AG04449 (cell line): ENCODE measurements around the gene PRKN.
"Not testable (repeated sequence)": the region's sequence is repeated elsewhere in the genome, so short reads cannot be mapped to it uniquely, and the experiment has no call there.

ENCODE experiments used
- CTCF ChIA-PET: fragments of 350-600 bp; formaldehyde crosslinking; extraction: SDS; loops from one replicate; lab custom pipeline; 2021; ENCODE audit warnings: antibody characterized with exemption; lab: Yijun Ruan, JAX
- POLR2A ChIA-PET: fragments of 400-600, 350-600 bp; formaldehyde crosslinking; extraction: SDS; loops from one replicate; lab custom pipeline; 2020; ENCODE audit warnings: antibody characterized with exemption, inconsistent platforms; lab: Yijun Ruan, JAX
- DNase-seq: peaks from one replicate; pipeline ENCODE4 v3.0.0-alpha.2; 2010; ENCODE audit warnings: low read depth, low spot score
- H3K4me3 ChIP-seq: 2 replicates; pipeline ENCODE4 v1.5.1; 2011; ENCODE audit warnings: low read depth, mild to moderate bottlenecking, control low read depth, low read length
- TF ChIP-seq, protein P1 (sequence below): IDR thresholded peaks from one replicate; pipeline ENCODE4 v1.5.1; 2011; ENCODE audit warnings: mild to moderate bottlenecking, moderate library complexity, low read length, control low read depth, inconsistent platforms; ENCODE audit not compliant: insufficient read depth; ENCODE audit errors: missing control alignments

Gene PRKN

DNA sequence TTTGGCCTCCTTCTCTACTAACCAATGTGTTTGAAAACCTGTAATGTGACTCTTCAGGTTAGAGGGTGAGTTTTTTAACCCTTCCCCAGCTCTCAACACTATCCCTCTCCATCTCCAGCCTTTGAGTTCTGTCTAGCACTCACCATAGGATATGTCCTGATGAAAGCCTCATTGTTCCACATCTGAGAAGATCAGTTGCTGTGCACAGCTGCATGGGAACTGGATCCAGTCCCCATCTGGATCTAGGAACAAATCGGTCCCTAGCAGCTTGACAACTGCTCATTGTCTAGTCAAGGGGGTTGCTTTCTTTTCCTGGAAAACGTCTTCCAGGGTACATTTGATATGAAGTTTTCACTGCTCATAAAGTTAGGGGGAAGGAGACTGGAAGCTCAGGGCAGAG is 1408.3 kb downstream of the PRKN start:
- TF ChIP-seq, protein P1, sequence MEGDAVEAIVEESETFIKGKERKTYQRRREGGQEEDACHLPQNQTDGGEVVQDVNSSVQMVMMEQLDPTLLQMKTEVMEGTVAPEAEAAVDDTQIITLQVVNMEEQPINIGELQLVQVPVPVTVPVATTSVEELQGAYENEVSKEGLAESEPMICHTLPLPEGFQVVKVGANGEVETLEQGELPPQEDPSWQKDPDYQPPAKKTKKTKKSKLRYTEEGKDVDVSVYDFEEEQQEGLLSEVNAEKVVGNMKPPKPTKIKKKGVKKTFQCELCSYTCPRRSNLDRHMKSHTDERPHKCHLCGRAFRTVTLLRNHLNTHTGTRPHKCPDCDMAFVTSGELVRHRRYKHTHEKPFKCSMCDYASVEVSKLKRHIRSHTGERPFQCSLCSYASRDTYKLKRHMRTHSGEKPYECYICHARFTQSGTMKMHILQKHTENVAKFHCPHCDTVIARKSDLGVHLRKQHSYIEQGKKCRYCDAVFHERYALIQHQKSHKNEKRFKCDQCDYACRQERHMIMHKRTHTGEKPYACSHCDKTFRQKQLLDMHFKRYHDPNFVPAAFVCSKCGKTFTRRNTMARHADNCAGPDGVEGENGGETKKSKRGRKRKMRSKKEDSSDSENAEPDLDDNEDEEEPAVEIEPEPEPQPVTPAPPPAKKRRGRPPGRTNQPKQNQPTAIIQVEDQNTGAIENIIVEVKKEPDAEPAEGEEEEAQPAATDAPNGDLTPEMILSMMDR, result no peak
- ChIA-PET CTCF (interaction anchor here (1.0 kb wide), 1 partner anchor 52 kb away, joined by 3 read pairs; no protein-coding TSS in a partner anchor), POLR2A (no interaction called here)

DNA sequence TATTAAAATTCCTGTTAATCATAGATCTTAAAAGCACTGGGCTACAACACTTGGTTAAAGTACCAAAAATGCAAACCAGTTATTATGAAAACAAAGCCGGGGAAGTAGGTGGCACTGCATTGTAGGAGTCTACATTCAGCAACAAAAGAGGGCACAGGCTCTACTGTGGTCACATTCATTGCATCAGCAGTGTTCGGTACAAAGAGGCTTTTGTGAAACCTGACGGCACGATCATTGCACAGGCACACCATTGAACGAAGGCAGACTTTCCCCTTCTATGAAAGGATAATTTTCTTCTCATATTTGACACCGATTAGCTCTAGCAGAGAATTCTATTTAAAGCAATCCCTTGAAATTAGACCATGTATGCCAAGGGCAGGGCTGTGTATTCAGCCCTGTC is 1409.1 kb downstream of the PRKN start:
- ChIA-PET POLR2A (no interaction called here), CTCF (no interaction called here)
- no peak for DNase-seq
- H3K4me3 ChIP-seq, result no peak overlapping the region
- TF ChIP-seq, protein P1, result no peak

More for the DNA sequence above, 1408.3 kb downstream of the PRKN start:
- DNase-seq, result no peak
- no peak overlapping the region for H3K4me3 ChIP-seq

DNA sequence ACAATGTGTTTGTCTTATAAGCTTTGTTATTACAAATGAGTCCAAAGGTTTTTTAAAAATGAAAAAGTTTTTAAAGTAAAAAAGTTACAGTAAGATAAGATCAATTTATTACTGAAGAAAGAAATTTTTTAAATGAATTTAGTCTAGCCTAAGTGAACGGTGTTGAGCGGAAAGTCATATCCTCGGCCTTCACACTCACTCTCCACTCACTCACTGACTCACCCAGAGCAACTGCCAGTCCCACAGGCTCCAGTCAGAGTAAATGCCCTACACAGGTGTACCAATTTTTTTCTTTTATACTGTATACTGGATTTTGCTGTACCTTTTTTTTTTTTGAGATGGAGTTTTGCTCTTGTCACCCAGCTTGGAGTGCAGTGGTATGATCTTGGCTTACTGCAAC is 1411.0 kb downstream of the PRKN start:
- ChIA-PET POLR2A (no interaction called here), CTCF (no interaction called here)
- TF ChIP-seq, protein P1, result no peak
- H3K4me3 ChIP-seq, result no peak overlapping the region
- no peak for DNase-seq

DNA sequence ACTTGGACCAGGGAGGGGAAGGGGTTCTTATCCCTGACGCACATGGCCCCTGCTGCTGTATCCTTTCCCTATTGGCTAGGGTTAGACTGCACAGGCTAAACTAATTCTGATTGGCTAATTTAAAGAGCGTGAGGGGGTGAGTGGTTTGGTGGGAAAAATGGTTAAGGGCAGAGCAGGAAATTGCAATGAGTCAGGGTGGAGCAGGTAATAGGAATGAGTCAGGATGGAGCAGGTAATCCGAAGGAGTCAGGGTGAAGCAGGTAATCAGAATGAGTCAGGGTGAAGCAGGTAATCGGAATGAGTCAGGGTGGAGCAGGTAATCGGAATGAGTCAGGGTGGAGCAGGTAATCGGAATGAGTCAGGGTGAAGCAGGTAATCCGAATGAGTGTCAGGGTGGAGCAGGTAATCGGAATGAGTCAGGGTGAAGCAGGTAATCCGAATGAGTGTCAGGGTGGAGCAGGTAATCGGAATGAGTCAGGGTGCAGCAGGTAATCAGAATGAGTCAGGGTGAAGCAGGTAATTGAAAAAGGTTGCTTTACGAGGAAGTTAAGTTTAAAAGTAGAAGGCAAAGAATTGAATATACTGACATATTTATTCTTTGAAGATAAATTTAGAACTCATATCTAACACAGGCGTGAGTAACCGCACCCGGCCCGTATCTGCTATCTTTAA is 1412.2 kb downstream of the PRKN start:
- POLR2A ChIA-PET, DNase-seq, H3K4me3 ChIP-seq, CTCF ChIA-PET: not testable (repeated sequence)

DNA sequence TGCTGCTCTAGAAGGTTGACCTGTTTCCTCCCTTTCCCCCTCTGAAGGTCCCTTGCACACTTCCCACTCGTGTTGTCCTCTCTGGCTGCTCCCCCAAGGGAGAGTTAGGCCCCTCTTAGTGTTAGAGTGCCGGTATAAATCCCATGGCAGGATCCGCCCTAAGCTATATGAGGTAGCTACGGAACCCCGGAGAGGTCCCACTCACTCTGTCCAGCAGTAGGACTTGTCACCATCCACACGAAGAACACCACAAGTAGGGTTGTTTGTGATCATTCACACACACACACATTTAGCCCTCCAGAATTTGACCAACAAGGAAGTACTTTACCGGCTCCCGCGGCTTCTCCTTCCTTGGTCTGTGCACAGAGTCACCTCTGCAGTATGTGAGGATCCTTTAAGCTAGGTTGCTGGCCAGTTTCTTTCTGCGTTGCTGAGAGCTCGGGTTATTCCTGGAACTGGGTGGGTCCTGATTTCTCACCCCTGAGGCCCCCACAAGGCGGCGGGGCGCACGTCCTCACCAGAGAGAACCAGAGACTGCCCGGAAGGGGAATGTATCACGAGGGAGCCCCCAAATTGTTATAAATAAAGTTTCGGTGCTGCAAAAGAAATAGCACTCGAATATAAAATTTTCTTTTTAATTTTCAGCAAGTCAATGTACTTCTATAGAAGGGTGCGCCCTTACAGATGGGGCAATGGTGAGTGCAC is 1412.9 kb downstream of the PRKN start:
- CTCF ChIA-PET, H3K4me3 ChIP-seq, POLR2A ChIA-PET, DNase-seq: not testable (repeated sequence)

DNA sequence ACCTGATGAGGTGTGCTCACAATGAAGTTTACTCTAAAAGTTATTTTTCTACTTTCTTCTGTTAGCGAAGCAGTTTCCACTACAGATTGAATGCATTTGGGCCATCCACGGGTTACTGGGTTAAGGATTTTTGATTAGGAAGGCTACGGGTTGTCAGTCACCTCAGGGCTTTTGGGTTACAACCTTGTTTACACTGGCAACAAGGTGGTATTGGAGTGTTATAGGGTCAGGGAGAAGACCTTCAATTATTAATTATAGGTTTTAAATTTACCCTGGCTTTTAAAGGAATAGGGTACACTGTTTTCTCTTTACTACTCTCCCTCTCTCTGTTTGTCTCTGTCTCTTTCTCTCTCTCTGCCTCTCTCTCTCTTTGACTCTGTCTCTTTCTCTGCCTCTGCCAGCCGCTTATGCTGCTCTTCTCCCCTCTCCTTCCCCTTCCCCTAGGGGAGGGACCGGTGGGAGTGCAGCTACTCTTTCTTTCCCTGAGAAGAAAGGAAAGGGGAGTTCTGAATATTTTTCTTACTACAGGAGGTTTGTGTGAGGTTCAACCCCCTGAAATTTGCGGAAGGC is 1413.5 kb downstream of the PRKN start:
- ChIA-PET POLR2A (no interaction called here), CTCF (no interaction called here)
- TF ChIP-seq, protein P1, result no peak
- DNase-seq, result no peak
- no peak overlapping the region for H3K4me3 ChIP-seq

DNA sequence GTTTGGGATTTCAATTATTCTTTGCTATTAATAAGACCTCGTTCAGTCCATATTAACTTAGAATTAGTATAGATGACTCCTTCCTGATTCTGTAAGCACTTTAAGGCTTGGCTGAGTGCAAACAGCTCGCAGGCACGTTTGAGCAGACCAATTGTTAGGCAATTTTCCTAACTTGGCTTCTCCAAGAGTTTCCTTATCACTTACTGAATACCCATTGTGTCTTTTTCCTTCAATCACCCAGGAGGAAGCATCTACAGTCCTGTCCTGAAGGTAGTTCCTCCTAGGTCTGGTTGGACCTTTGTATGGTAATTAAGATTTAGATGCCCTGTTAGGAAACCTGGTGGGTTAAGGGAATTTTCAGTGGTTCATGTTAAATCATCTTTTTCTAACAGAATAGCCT is 1414.1 kb downstream of the PRKN start:
- DNase-seq, CTCF ChIA-PET, POLR2A ChIA-PET, H3K4me3 ChIP-seq: not testable (repeated sequence)

DNA sequence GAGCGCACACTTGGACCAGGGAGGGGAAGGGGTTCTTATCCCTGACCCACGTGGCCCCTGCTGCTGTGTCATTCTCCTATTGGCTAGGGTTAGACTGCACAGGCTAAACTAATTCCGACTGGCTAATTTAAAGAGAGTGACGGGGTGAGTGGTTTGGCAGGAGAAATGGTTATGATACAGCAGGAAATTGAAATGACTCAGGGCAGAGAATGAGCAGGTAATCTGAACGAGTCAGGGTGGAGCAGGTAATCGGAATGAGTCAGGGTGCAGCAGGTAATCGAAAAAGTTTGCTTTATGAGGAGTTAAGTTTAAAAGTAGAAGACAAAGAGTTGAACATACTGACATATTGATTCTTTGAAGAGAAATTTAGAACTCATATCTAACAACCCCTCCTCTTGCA is 1417.8 kb downstream of the PRKN start:
- H3K4me3 ChIP-seq, CTCF ChIA-PET, DNase-seq, POLR2A ChIA-PET: not testable (repeated sequence)
